ENCODE measurements around the gene PPARG.

GRCh38 chr3:12268049-12268735, 20.7 kb upstream of the PPARG start:
- TF ChIP-seq EZH2 (IDR thresholded peaks at IDR 0.05; ENCODE audit: insufficient read depth, poor library complexity, severe bottlenecking) (no peak), EZH2phosphoT487 (IDR thresholded peaks at IDR 0.05; ENCODE audit: insufficient read depth, low read depth) (no peak)
